GM12878 (cell line): Measurements from ENCODE around the gene SPOCK1. TPM values are rescaled to one million over a fixed set of nuclear protein-coding genes. Genes with fewer than 3 reads are reported as not detected.

Experiments used
- ATF3 ChIP-seq: IDR thresholded peaks from 2 replicates; pipeline ENCODE4 v1.6.1; 2011; ENCODE audit warnings: low read depth, mild to moderate bottlenecking, low read length, moderate library complexity, borderline replicate concordance; ENCODE audit errors: extremely low read depth
- GATAD2B ChIP-seq: fragments of 450-650 bp; conservative IDR thresholded peaks from 2 replicates; pipeline ENCODE4 v1.6.1; 2017; ENCODE audit warnings: low read depth, mild to moderate bottlenecking, moderate library complexity
- NKRF ChIP-seq: fragments of 450-650 bp; conservative IDR thresholded peaks from 2 replicates; pipeline ENCODE4 v1.6.1; 2017; ENCODE audit warnings: mild to moderate bottlenecking, moderate library complexity
- PKNOX1 ChIP-seq: fragments of 450-650 bp; IDR thresholded peaks from 2 replicates; pipeline ENCODE4 v1.6.1; 2016; ENCODE audit warnings: mild to moderate bottlenecking
- TCF3 ChIP-seq: IDR thresholded peaks from 2 replicates; pipeline ENCODE4 v1.6.1; 2012; ENCODE audit warnings: low read depth, mild to moderate bottlenecking, low read length, borderline replicate concordance; ENCODE audit not compliant: insufficient read depth
- ZBTB11 ChIP-seq: fragments of 450-650 bp; formaldehyde crosslinking; IDR thresholded peaks from 2 replicates; pipeline ENCODE4 v1.5.0; 2022; ENCODE audit warnings: mild to moderate bottlenecking, missing genetic modification characterization
- polyA plus RNA-seq, 11 experiments: library from polyadenylated mRNA; depleted of rRNA in 4 of 11; unstranded in 6 of 11; stranded (reverse) in 5 of 11; fragments of >200 nt; fragmentation: Nextera tagmentation in 4 of 11; fragmentation: Illumina TruSeq in 1 of 11; extraction: Ambion mirVana in 4 of 11; extraction: Trizol in 1 of 11; gene quantifications; 1 replicate in 1 of 11; 2 replicates in 10 of 11; pipeline versions ENCODE4 v1.2.1 to v1.2.3, GENCODE V29; 2011 to 2016; ENCODE audit warnings: inconsistent platforms in 2 of 11, missing spikeins in 2 of 11, low read depth in 1 of 11
- total RNA-seq, 4 experiments: library from RNA; depleted of rRNA in 3 of 4; stranded (reverse); fragments of >200 nt in 3 of 4; fragmentation: Illumina TruSeq in 1 of 4; extraction: Trizol in 1 of 4; gene quantifications; 2 replicates each; pipeline versions ENCODE4 v1.2.1 to v1.2.3, GENCODE V29; 2013 to 2021

SPOCK1 gene
- total and polyA plus RNA-seq, 10 of the 15 experiments (the other 5 are each of a cell fraction or from before 2014, with no cell fraction given), result 0.06 to 0.68 (median 0.25) TPM; not detected in 3

GRCh38 chr5:137280656-137281055 lies 218.5 kb downstream of the SPOCK1 start (continued):
- TF ChIP-seq GATAD2B (no peak), ZBTB11 (CRISPR knock-in tag) (no peak), PKNOX1 (no peak), ATF3 (no peak), NKRF (no peak), TCF3 (no peak)
- TF ChIP-seq, all 136 proteins: peak for 0
